ENCODE measurements around the gene PBX3. TPM values are rescaled to one million over a fixed set of nuclear protein-coding genes. Genes with fewer than 3 reads are reported as not detected.

Gene PBX3
- total RNA-seq, 4 donors from 2014 or later: 5.1 to 360 (median 44.1) TPM

DNA sequence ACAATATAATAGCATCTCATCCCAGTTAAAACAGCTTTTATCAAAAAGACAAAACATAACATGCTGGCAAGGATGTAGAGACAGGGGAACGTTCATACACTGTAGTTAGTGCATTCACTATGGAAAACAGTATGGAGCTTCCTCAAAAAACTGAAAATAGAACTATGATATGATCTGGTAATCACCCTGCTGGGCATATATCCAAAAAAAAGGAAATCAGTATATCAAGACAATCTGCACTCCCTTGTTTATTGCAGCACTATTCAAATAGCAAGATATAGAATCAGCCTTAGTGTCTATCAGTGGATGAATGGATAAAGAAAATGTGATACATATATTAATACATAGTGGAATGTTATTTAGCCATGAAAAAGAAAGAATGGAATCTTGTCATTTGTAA is 88.5 kb downstream of the PBX3 start:
- no peak for DNase-seq
- no peaks in the 10 kb centered on the region for H3K4me1 ChIP-seq
- TF ChIP-seq POLR2A (IDR thresholded peaks at IDR 0.05) (no peak), CTCF (IDR thresholded peaks at IDR 0.05) (no peak)
- H3K36me3 ChIP-seq: no peaks in the 10 kb centered on the region
- intact Hi-C loops (cut with DNase I; ENCODE audit: low total_unique reads): no loop called here
- no peaks in the 10 kb centered on the region for H3K27me3 ChIP-seq
- no peak overlapping the region for H3K4me3 ChIP-seq
- H3K9me3 ChIP-seq: no peaks in the 10 kb centered on the region
- no peak overlapping the region for H3K27ac ChIP-seq

DNA sequence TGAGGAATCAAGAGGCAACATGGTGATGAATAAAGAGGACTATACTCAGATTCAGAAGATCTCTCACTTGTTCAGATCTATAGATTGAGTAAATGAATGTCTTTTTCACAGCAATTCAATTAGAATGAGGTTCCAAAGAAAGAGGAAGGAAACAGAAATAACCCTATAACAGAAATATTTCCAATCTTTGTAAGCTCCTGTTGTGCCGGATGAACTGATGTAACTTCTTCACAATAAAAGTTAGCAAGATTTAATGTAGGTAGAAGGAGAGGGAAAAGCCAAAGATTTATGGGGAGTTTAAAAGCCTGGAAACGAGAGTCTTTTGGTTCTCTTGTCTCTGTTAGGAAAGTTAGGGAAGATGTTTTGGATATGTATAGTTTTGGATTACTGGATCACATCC is 92.1 kb downstream of the PBX3 start:
- H3K4me1 ChIP-seq: no peaks in the 10 kb centered on the region
- no peak overlapping the region for H3K27ac ChIP-seq
- TF ChIP-seq POLR2A (IDR thresholded peaks at IDR 0.05) (no peak), CTCF (IDR thresholded peaks at IDR 0.05) (no peak)
- no peak for DNase-seq
- no peak overlapping the region for H3K4me3 ChIP-seq
- H3K36me3 ChIP-seq: no peaks in the 10 kb centered on the region
- intact Hi-C loops (cut with DNase I; ENCODE audit: low total_unique reads): no loop called here
- no peaks in the 10 kb centered on the region for H3K9me3 ChIP-seq
- H3K27me3 ChIP-seq: no peaks in the 10 kb centered on the region

DNA sequence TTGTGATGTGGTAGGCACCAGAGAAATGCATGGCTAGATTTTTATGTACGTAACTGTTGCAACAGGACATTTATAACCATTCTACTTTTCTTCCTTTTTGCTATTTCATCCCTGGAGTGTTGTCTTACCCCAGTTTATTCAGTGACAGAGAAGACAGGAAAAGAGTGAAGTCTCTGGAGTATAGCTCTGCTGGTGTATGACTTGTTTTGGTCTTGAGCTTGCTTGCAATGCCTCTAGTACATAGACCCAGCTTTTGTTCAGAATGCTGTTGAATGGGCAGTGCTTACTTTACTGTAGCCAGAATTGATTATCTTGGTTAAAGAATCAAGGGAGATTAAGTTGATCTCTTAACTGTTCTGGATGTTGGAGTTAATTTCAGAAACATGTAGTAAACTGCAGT is 94.3 kb downstream of the PBX3 start:
- H3K27ac ChIP-seq: no peak overlapping the region
- no peaks in the 10 kb centered on the region for H3K9me3 ChIP-seq
- DNase-seq: no peak
- no peak for TF ChIP-seq POLR2A (IDR thresholded peaks at IDR 0.05)
- TF ChIP-seq CTCF (IDR thresholded peaks at IDR 0.05): no peak
- no peaks in the 10 kb centered on the region for H3K36me3 ChIP-seq
- no peaks in the 10 kb centered on the region for H3K27me3 ChIP-seq
- intact Hi-C loops (cut with DNase I; ENCODE audit: low total_unique reads): no loop called here
- H3K4me3 ChIP-seq: no peak overlapping the region
- no peaks in the 10 kb centered on the region for H3K4me1 ChIP-seq

- TF ChIP-seq POLR2A (IDR thresholded peaks at IDR 0.05) (no peak), CTCF (IDR thresholded peaks at IDR 0.05) (no peak)
- intact Hi-C loops (cut with DNase I; ENCODE audit: low total_unique reads): no loop called here
- Histone ChIP-seq H3K4me1 (no peaks in the 10 kb centered on the region), H3K4me3 (no peak overlapping the region), H3K27ac (no peak overlapping the region), H3K27me3 (no peaks in the 10 kb centered on the region), H3K9me3 (no peaks in the 10 kb centered on the region), H3K36me3 (no peaks in the 10 kb centered on the region)
- no peak for DNase-seq
These were observed 95.1 kb downstream of the PBX3 start for GRCh38 chr9:125842242-125842641.

- Histone ChIP-seq H3K36me3 (no peaks in the 10 kb centered on the region), H3K27ac (peak overlapping the region in 1 of 2 donors; percentile 29), H3K27me3 (no peaks in the 10 kb centered on the region), H3K4me3 (no peak overlapping the region), H3K9me3 (no peaks in the 10 kb centered on the region), H3K4me1 (no peaks in the 10 kb centered on the region)
- no peak for TF ChIP-seq POLR2A (IDR thresholded peaks at IDR 0.05)
- no peak for DNase-seq
- intact Hi-C loops (cut with DNase I; ENCODE audit: low total_unique reads): no loop called here
These were observed 96.5 kb downstream of the PBX3 start for GRCh38 chr9:125843646-125844045.

- Histone ChIP-seq H3K27me3 (no peaks in the 10 kb centered on the region), H3K4me3 (no peak overlapping the region), H3K9me3 (no peaks in the 10 kb centered on the region), H3K27ac (no peak overlapping the region), H3K36me3 (no peaks in the 10 kb centered on the region), H3K4me1 (no peaks in the 10 kb centered on the region)
- no peak for TF ChIP-seq CTCF (IDR thresholded peaks at IDR 0.05)
- no peak for TF ChIP-seq POLR2A (IDR thresholded peaks at IDR 0.05)
- intact Hi-C loops (cut with DNase I; ENCODE audit: low total_unique reads): no loop called here
- no peak for DNase-seq
These were observed 97.4 kb downstream of the PBX3 start for GRCh38 chr9:125844611-125845010.
